NCI-H2227 (cell line): ENCODE measurements around the gene MARF1.

Source experiments
- DNase-seq: peaks from one replicate; lab custom pipeline; 2025; ENCODE audit not compliant: unreplicated experiment; lab: John Stamatoyannopoulos, UW

Gene MARF1

DNA sequence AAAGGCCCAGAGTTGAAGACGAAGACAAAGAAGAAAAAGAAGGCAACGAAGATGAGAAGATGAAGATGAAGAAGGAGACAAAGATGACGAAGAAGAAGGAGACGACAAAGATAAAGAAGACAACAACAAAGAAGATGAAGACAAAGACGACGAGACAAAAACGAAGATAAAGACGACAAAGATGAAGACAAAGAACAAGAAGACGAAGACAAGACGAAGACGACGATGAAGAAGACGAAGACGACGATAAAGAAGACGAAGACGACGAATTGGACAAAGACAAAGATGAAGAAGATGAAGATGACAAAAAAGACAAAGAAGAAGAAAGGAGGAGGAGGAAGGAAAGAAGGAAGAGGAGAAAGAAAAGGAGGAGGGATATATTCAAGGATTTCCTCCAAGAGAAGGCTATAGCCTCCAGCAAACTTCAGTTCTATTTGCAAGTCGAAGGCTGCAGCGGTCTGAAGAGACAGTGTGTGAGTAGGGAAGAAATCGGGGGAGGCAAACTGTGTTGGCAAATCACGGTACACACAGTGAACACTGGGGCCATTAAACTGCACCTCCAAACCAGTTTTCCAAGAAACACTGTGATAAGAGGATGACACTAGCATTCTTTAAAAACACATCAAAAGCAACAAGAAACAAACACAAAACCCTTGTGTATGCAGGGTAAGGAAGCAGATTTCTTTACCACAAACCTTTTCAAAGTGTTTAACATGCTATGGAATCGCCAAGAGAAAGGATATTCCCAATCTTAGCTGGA lies 40.5 kb downstream of the MARF1 start:
- no peak for DNase-seq

GRCh38 chr16:15601212-15601879 lies 41.6 kb downstream of the MARF1 start:
- DNase-seq, result no peak

- no peak for DNase-seq
These were observed 43.5 kb downstream of the MARF1 start for GRCh38 chr16:15599303-15600070.

DNA sequence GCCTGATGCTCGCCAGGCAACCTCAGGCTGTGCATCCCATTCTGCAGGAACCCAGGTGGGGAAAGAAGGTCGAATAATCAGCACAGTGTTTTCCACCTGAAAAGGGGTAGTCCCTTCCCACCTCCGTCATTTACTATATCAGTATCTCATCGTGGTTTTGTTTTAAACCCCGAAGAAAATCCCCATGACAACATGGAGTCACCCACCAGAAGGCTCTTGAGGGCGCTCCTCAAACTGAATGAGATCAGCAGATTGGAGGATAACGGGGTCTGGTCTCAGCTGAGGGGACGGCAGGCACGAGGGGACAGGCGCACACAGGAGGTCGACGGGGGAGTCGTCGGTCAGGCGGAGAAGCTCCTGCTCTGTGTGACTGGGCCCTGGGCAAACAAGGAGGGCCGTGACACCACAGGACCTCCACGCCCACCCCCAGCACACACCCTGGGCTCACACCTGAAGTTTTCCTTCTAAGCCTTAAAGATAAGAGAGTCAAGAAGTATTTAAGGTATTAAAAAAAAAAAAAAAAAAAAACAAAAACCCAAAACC lies 44.2 kb downstream of the MARF1 start:
- no peak for DNase-seq

GRCh38 chr16:15597822-15598647 lies 44.9 kb downstream of the MARF1 start:
- DNase-seq, result no peak

DNA sequence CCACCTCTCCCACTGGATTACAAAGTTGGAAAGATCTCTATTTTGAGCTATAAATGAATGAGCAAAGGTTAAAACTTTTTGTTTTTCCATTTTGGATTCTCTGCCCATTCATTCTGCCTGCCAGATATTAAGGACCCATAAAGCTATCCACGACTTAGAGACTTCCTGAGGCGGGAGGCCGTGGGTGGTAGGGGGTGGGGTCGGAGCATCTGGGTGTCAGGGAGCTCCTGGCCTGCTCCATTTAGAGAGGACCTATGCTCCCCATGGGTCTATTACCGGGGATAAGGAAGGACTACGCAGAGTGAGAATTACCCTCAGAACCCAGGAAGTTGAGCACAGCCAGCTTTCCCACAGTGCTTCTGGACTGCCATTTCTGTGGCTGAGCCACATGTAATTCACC lies 45.8 kb downstream of the MARF1 start:
- DNase-seq, result no peak

DNA sequence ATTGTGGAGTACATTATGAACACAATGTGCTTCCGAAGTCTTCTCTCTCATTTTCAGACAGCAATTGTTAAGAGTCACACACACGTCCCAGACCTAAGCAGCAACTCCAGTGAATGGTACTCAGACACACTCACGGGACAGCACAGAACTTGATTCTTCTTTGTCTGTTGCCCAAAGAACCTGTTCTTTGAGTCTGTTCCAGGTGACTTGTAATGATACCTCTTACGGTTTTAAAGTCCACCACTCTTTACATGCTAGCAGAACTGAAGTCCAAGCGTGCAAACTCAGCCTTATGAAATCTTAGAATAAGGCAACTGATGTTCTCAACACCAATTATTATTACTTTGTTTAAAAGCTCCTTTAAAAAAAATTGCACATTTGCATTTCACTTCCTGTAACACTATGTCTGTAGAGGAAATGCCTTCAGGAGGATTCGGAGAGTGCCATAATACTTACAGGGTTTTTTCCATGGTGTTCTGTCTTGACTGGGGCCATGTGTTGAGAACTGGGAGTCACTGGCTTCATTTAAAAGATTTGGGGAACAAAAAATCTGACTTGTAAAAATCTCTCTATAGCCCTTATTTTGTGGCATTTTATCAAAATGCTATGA lies 48.1 kb downstream of the MARF1 start:
- DNase-seq, result no peak

- no peak for DNase-seq
These were observed 49.7 kb downstream of the MARF1 start for GRCh38 chr16:15593235-15593634.

DNA sequence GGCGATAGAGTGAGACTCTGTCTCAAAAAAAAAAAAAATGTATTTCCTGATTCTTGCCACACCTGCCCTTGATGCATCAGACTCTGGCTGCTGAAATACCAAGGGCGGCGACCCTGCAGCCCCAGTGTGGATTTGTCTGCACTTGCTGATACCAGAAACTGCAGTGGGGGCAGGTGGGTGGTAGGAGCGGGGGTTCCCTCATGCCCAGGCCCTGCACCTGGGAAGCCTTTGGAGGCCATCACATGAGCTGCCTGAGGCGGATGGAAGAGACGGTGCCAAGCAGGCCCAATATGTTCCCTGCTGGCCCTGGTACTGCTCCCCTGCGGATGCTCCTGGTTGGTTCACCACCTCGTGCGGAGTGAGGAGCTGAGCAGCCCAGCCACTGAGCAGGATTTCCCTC lies 50.6 kb downstream of the MARF1 start:
- no peak for DNase-seq

- no peak for DNase-seq
These were observed 55.7 kb downstream of the MARF1 start for GRCh38 chr16:15587152-15587825.

GRCh38 chr16:15586716-15587115 lies 56.2 kb downstream of the MARF1 start:
- no peak for DNase-seq

- no peak for DNase-seq
These were observed 57.0 kb downstream of the MARF1 start for GRCh38 chr16:15585956-15586355.

DNA sequence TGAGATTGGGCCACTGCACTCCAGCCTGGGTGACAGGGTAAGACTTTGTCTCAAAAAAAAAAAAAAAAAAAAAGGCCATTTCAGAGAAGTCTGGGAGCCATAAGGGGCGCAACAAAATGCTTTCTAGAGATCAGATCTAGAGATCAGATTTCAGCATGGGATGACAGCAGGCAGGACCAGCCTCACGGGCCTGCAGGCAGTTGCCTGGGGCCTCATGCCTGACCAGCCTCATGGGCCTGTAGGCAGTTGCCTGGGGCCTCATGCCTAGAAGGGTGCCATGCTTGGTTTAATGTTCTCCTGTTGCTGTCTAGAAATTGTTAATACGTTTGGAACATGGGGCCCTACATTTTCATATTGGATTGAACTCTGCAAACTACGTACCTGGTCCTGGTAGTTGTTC lies 59.4 kb downstream of the MARF1 start:
- no peak for DNase-seq

GRCh38 chr16:15581127-15581815 lies 61.7 kb downstream of the MARF1 start:
- DNase-seq, result no peak

DNA sequence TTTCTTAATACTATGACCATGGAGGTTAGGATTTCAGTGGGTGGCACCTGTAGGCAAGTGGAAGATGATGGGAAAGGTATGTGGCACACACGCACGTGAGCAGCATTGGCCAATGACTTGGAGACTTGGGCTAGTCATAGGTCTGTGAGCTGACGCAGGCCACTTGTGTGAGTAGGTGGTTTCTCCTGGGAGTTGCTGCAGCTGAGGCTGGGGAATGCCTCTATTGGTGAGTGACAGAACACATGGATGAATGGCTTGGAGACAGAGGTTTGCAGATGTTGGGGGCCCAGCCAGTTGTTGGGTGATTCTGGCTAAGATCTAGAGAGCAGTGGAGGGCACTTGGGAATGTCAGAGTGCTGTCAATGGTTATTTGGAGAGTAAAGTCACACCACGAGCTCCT lies 64.1 kb downstream of the MARF1 start:
- DNase-seq, result no peak

DNA sequence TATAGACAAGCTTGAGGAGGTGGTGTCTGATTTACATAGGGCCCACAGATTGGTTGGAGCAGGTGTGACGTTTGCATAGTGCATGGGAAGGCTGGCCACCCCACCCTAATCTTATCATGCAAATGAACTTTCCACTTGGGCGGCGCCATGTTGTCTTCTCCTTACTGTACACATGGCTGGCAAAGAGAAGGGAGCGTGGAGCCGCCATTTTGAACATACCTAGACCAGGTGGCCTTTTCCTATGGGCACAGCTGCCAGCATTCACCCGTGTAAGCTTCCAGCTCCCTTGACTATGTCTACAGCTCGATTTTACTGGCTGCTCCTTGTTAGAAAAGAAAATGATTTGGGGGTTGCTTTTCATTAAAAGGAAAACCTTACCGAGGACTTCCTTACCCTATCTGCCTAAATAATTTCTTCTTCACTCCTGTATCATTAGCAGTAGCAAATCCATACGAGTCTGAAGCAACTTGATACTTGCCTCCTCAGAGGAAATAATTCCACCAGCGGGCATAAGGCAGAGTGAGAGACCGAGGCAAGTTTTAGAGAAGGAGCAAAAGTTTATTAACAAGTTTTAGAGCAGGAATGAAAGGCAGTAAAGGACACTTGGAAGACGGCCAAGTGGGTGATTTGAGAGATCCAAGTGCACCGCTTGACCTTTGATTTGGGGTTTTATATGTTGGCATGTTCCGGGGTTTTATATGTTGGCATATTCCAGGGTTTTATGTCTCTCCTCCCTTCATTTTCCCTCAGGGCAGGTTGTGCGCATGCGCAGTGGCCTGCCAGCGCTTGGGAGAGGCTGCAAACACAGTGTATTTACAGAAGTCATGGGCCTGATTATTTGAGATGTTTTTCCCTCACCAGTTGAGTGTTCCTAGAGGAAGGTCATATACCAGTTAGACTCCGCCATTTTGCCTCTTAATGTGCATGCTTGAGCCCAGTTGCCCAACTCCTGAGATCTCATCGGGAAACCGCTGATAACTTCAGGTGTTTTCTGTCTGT lies 65.7 kb downstream of the MARF1 start:
- DNase-seq, result no peak

DNA sequence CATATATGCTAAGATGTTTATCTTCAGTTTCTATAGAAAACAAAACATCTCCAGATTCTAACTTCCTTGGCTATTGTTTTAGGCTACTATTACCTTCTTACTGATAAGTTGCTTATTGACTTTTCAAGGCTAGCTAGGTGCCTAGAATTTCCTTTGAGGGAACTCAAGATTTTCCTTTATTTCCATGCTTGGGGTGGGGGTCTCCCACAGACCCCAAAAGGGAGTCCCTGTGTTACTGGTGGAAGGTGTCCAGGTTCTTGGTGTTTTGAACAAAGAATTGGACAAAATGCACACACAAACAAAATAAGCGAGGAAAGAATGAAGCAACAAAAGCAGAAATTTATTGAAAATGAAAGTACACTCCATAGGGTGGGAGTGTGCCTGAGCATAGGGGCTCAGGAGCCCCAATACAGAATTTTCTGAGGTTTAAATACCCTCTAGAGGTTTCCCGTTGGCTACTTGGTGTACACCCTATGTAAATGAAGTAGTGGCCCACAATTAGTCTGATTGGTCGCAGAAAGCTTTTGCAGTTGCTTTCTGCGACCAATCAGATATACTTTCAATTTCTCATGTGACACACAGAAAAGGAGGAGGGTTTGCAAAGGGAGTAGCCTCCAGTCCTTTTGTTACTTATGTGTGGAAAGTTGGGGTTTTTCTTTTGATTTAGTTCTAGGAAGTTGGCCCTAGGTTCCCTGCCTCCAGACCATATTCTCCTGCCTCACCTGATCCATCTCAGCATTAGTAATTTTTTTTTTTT lies 67.5 kb downstream of the MARF1 start:
- no peak for DNase-seq

- DNase-seq, result no peak
These were observed 68.4 kb downstream of the MARF1 start for GRCh38 chr16:15574614-15574948.
